Mammary epithelial cell (primary cell): ENCODE measurements around the gene EPHA6.

Source experiments
- CTCF ChIP-seq, 2 donors: IDR thresholded peaks in 1 of 2; conservative IDR thresholded peaks in 1 of 2; 2 replicates each; pipeline ENCODE4 v1.5.1; 2011 to 2012; ENCODE audit warnings: inconsistent platforms in 2 of 2, low read length in 2 of 2, mild to moderate bottlenecking in 2 of 2, control low read depth in 1 of 2, low read depth in 1 of 2; ENCODE audit not compliant: insufficient read depth in 1 of 2; ENCODE audit errors: extremely low read depth in 1 of 2
- EZH2 ChIP-seq: IDR thresholded peaks from 2 replicates; pipeline ENCODE4 v1.6.1; 2012; ENCODE audit warnings: low read length, inconsistent platforms, borderline replicate concordance

GRCh38 chr3:97432914-97433313, 618.5 kb downstream of the EPHA6 start:
- no peak for TF ChIP-seq CTCF (conservative IDR thresholded peaks at IDR 0.05 in 1 of 2, IDR thresholded peaks at IDR 0.05 in 1 of 2; ENCODE audit: extremely low read depth in 1 of 2, insufficient read depth in 1 of 2, low read depth in 1 of 2, low read length in 2 of 2)
- TF ChIP-seq EZH2: no peak
